ENCODE data around the gene ZNF629. TPM values are rescaled to one million over a fixed set of nuclear protein-coding genes. Genes with fewer than 3 reads are reported as not detected.
A peak's percentile ranks its signal among the peaks of the same experiment; 100 is the strongest.

The ZNF629 gene
- total RNA-seq, 1 donor from 2014 or later: 21.1 TPM

- no peak for DNase-seq
- H3K4me3 ChIP-seq: no peak overlapping the region
- peaks cover 48% of the 10 kb centered on the region for H3K4me1 ChIP-seq
- H3K9me3 ChIP-seq (replicated peaks): no peaks in the 10 kb centered on the region
- peaks cover 33% of the 10 kb centered on the region for H3K36me3 ChIP-seq
- intact Hi-C loops (cut with micrococcal nuclease): no loop called here
- no peaks in the 10 kb centered on the region for H3K27me3 ChIP-seq (ENCODE audit: low read depth)
- no peak for TF ChIP-seq CTCF (IDR thresholded peaks at IDR 0.05; ENCODE audit: borderline replicate concordance)
- H3K27ac ChIP-seq (replicated peaks): peak overlapping the region; percentile 97
These were observed 8.3 kb downstream of the ZNF629 start for GRCh38 chr16:30778549-30779244.

- peaks cover 33% of the 10 kb centered on the region for H3K36me3 ChIP-seq
- no peak for DNase-seq
- intact Hi-C loops (cut with micrococcal nuclease): no loop called here
- TF ChIP-seq CTCF (IDR thresholded peaks at IDR 0.05; ENCODE audit: borderline replicate concordance): no peak
- peaks cover 53% of the 10 kb centered on the region for H3K4me1 ChIP-seq
- H3K4me3 ChIP-seq: no peak overlapping the region
- no peaks in the 10 kb centered on the region for H3K27me3 ChIP-seq (ENCODE audit: low read depth)
- peak overlapping the region; percentile 97 for H3K27ac ChIP-seq (replicated peaks)
- no peaks in the 10 kb centered on the region for H3K9me3 ChIP-seq (replicated peaks)
These were observed 9.3 kb downstream of the ZNF629 start for GRCh38 chr16:30777591-30778297.

GRCh38 chr16:30775392-30776188 lies 11.4 kb downstream of the ZNF629 start:
- H3K27me3 ChIP-seq (ENCODE audit: low read depth): no peaks in the 10 kb centered on the region
- no peak for TF ChIP-seq CTCF (IDR thresholded peaks at IDR 0.05; ENCODE audit: borderline replicate concordance)
- H3K4me1 ChIP-seq: peaks cover 53% of the 10 kb centered on the region
- peak overlapping the region; percentile 97 for H3K27ac ChIP-seq (replicated peaks)
- H3K4me3 ChIP-seq: peak overlapping the region; percentile 90
- H3K9me3 ChIP-seq (replicated peaks): no peaks in the 10 kb centered on the region
- peak; percentile 87 for DNase-seq
- intact Hi-C loops (cut with micrococcal nuclease): no loop called here
- peaks cover 40% of the 10 kb centered on the region for H3K36me3 ChIP-seq

DNA sequence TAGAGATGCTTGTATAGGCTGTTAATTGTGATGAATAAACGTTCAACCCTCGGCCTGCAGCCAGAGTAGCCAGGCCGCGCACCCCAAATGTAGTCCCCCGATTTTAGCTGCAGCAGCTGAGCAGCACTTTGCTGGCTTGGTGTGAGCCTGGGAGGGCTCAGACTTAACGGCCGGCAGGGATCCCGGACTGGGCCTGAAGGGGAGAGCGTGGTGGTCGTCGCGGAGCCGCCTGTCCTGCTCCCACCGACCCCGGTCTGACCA lies 11.9 kb downstream of the ZNF629 start:
- Histone ChIP-seq H3K36me3 (peaks cover 45% of the 10 kb centered on the region), H3K4me1 (peaks cover 53% of the 10 kb centered on the region), H3K9me3 (replicated peaks) (no peaks in the 10 kb centered on the region), H3K27me3 (ENCODE audit: low read depth) (no peaks in the 10 kb centered on the region), H3K27ac (replicated peaks) (peak overlapping the region; percentile 97), H3K4me3 (peak overlapping the region; percentile 90)
- intact Hi-C loops (cut with micrococcal nuclease): no loop called here
- no peak for TF ChIP-seq CTCF (IDR thresholded peaks at IDR 0.05; ENCODE audit: borderline replicate concordance)
- no peak for DNase-seq

DNA sequence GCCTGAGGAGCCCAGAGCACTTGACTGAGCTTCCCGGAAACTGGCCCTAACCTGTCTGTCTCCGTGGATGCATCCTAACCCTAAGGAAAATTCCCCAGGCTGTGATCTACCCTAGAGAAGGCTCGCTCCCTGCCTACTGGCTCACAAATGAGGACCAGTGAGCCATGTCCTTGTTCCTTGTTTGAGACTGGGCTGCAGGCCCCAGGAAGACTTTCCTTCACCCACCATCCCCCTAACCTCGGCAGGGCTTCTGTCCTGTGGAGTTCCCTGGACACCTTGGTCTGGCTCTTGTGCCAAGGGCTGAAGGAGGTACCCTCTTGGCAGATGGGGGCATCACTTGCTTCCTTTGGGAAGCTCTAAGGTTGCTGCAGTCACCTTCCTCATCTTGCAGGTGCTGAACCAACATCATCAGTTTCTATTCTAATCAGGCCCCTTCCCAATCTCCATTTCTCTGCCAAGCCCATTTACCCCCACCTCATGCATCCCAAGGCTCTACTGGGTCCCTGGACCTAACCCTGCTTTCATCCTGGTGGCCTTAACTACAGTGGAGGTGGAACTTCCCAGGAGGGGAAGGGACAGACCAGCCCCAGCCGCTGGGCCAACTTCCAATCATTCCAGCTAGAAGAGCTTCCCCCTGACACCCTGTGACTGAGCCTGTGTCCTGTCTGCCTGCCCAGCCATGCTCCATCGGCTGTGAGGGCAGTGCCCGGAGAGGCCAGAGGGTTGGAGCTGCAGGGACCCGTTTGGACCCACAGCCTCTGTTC lies 12.5 kb downstream of the ZNF629 start:
- Histone ChIP-seq H3K36me3 (peaks cover 50% of the 10 kb centered on the region), H3K27me3 (ENCODE audit: low read depth) (no peaks in the 10 kb centered on the region), H3K4me1 (peaks cover 53% of the 10 kb centered on the region), H3K9me3 (replicated peaks) (no peaks in the 10 kb centered on the region), H3K4me3 (peak overlapping the region; percentile 90), H3K27ac (replicated peaks) (peak overlapping the region; percentile 97)
- TF ChIP-seq CTCF (IDR thresholded peaks at IDR 0.05; ENCODE audit: borderline replicate concordance): no peak
- DNase-seq: no peak
- intact Hi-C loops (cut with micrococcal nuclease): no loop called here

All from left ventricle myocardium inferior (tissue), 1 donor.